Keratinocyte (primary cell): Measurements from ENCODE around the gene RGS8. TPM values are rescaled to one million over a fixed set of nuclear protein-coding genes. Genes with fewer than 3 reads are reported as not detected.

Experiments
- DNase-seq: peaks from one replicate; pipeline ENCODE4 v3.0.0-alpha.2; 2011; ENCODE audit warnings: low read depth, missing footprints, low spot score
- FAIRE-seq: peaks from 2 replicates; lab custom pipeline; 2011; peaks lifted over from hg19 to GRCh38; lab: Jason Lieb, UNC
- H2AFZ ChIP-seq: 2 replicates; pipeline ENCODE4 v1.6.0; 2012; ENCODE audit warnings: low read length, control low read depth, inconsistent platforms; ENCODE audit not compliant: control insufficient read depth
- H3K27ac ChIP-seq: 2 replicates; pipeline ENCODE4 v1.5.1; 2011; ENCODE audit warnings: low read length; ENCODE audit not compliant: control insufficient read depth, insufficient read depth
- H3K27me3 ChIP-seq: 3 replicates; pipeline ENCODE4 v1.6.0; 2011; ENCODE audit warnings: low read length; ENCODE audit not compliant: control insufficient read depth, insufficient read depth; ENCODE audit errors: extremely low read depth
- H3K36me3 ChIP-seq, 2 experiments: 2 replicates in 1 of 2; 3 replicates in 1 of 2; pipeline ENCODE4 v1.5.1; 2011; ENCODE audit warnings: low read length in 2 of 2, mild to moderate bottlenecking in 1 of 2; ENCODE audit not compliant: control insufficient read depth in 2 of 2, insufficient read depth in 2 of 2; ENCODE audit errors: extremely low read depth in 1 of 2
- H3K4me1 ChIP-seq: 3 replicates; pipeline ENCODE4 v1.5.1; 2011; ENCODE audit warnings: low read length; ENCODE audit not compliant: control insufficient read depth, insufficient read depth; ENCODE audit errors: extremely low read depth
- H3K4me2 ChIP-seq: 3 replicates; pipeline ENCODE4 v1.6.0; 2011; ENCODE audit warnings: low read depth, low read length; ENCODE audit not compliant: control insufficient read depth, insufficient read depth; ENCODE audit errors: extremely low read depth
- H3K4me3 ChIP-seq, 3 experiments: fragments of 200-600 bp in 1 of 3; sonication (generic) in 1 of 3; 2 replicates in 2 of 3; 3 replicates in 1 of 3; pipeline ENCODE4 v1.5.1; 2011 to 2016; ENCODE audit warnings: low read length in 3 of 3, mild to moderate bottlenecking in 3 of 3, control low read depth in 2 of 3, inconsistent platforms in 1 of 3, low read depth in 1 of 3, mixed read lengths in 1 of 3, mixed run types in 1 of 3, moderate library complexity in 1 of 3; ENCODE audit not compliant: control insufficient read depth in 2 of 3, insufficient read depth in 2 of 3; ENCODE audit errors: extremely low read depth in 1 of 3
- H3K79me2 ChIP-seq: 2 replicates; pipeline ENCODE4 v1.6.0; 2012; ENCODE audit warnings: low read length; ENCODE audit not compliant: control insufficient read depth, insufficient read depth
- H3K9ac ChIP-seq: 3 replicates; pipeline ENCODE4 v1.6.0; 2011; ENCODE audit warnings: low read length; ENCODE audit not compliant: control insufficient read depth, insufficient read depth; ENCODE audit errors: extremely low read depth
- H3K9me1 ChIP-seq: 3 replicates; pipeline ENCODE4 v1.6.0; 2011; ENCODE audit warnings: low read length; ENCODE audit not compliant: control insufficient read depth, insufficient read depth; ENCODE audit errors: extremely low read depth
- H3K9me3 ChIP-seq: 2 replicates; pipeline ENCODE4 v1.5.1; 2012; ENCODE audit warnings: low read depth, low read length; ENCODE audit not compliant: control insufficient read depth
- H4K20me1 ChIP-seq: 3 replicates; pipeline ENCODE4 v1.6.0; 2011; ENCODE audit warnings: low read length; ENCODE audit not compliant: control insufficient read depth, insufficient read depth; ENCODE audit errors: extremely low read depth
- EZH2 ChIP-seq: IDR thresholded peaks from one replicate; pipeline ENCODE4 v1.6.1; 2012; ENCODE audit warnings: inconsistent platforms, mild to moderate bottlenecking, low read length, moderate library complexity
- dilution Hi-C: fragments of 300-500 bp; cut with MboI; formaldehyde crosslinking; loops from one replicate; pipeline ENCODE4 v1.7.0; 2020; ENCODE audit warnings: low sequenced_read_pairs; ENCODE audit not compliant: extremely low pct_ligation_motif_present
- polyA plus RNA-seq, 5 experiments: library from polyadenylated mRNA; depleted of rRNA in 3 of 5; stranded (reverse) in 3 of 5; stranded (forward) in 1 of 5; unstranded in 1 of 5; fragments of >200 nt; gene quantifications; 1 replicate in 1 of 5; 2 replicates in 3 of 5; 3 replicates in 1 of 5; pipeline versions ENCODE4 v1.2.1 to v1.2.3, GENCODE V29; 2011 to 2012; ENCODE audit warnings: missing spikeins in 2 of 5, low read depth in 1 of 5, low replicate concordance in 1 of 5
- TF ChIP-seq, protein P1 (sequence below), 3 experiments: IDR thresholded peaks in 1 of 3; conservative IDR thresholded peaks in 1 of 3; optimal IDR thresholded peaks in 1 of 3; 2 replicates in 2 of 3; 3 replicates in 1 of 3; pipeline versions ENCODE3 to v1.5.1; 2011; ENCODE audit warnings: low read length in 3 of 3, mild to moderate bottlenecking in 3 of 3, moderate library complexity in 2 of 3, control low read depth in 1 of 3, inconsistent platforms in 1 of 3; ENCODE audit not compliant: insufficient read depth in 2 of 3; ENCODE audit errors: extremely low read depth in 1 of 3

RGS8 gene
- polyA plus RNA-seq, 1 donor (not counting 4 experiments of a cell fraction or from before 2014, with no cell fraction given) = not detected

GRCh38 chr1:182726912-182727311 lies 42.5 kb upstream of the RGS8 start:
- H3K4me2 ChIP-seq = no peak overlapping the region
- H3K36me3 ChIP-seq = no peaks in the 10 kb centered on the region
- H3K4me1 ChIP-seq = no peaks in the 10 kb centered on the region
- no peak overlapping the region for H3K4me3 ChIP-seq
- no peaks in the 10 kb centered on the region for H3K27me3 ChIP-seq
- H3K79me2 ChIP-seq = no peaks in the 10 kb centered on the region
- dilution Hi-C loops = no loop called here
- no peaks in the 10 kb centered on the region for H4K20me1 ChIP-seq
- no peak overlapping the region for H3K9ac ChIP-seq
- FAIRE-seq (no peak), DNase-seq (no peak)
- TF ChIP-seq, protein P1, sequence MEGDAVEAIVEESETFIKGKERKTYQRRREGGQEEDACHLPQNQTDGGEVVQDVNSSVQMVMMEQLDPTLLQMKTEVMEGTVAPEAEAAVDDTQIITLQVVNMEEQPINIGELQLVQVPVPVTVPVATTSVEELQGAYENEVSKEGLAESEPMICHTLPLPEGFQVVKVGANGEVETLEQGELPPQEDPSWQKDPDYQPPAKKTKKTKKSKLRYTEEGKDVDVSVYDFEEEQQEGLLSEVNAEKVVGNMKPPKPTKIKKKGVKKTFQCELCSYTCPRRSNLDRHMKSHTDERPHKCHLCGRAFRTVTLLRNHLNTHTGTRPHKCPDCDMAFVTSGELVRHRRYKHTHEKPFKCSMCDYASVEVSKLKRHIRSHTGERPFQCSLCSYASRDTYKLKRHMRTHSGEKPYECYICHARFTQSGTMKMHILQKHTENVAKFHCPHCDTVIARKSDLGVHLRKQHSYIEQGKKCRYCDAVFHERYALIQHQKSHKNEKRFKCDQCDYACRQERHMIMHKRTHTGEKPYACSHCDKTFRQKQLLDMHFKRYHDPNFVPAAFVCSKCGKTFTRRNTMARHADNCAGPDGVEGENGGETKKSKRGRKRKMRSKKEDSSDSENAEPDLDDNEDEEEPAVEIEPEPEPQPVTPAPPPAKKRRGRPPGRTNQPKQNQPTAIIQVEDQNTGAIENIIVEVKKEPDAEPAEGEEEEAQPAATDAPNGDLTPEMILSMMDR (optimal IDR thresholded peaks at IDR 0.05 in 1 of 3, IDR thresholded peaks at IDR 0.05 in 1 of 3, conservative IDR thresholded peaks at IDR 0.05 in 1 of 3; ENCODE audit: extremely low read depth in 1 of 3, insufficient read depth in 2 of 3, low read length in 3 of 3) = no peak
- TF ChIP-seq EZH2 = no peak
- no peak overlapping the region for H3K27ac ChIP-seq
- no peaks in the 10 kb centered on the region for H3K9me1 ChIP-seq
- no peaks in the 10 kb centered on the region for H3K9me3 ChIP-seq
- H2AFZ ChIP-seq = no peak overlapping the region

DNA sequence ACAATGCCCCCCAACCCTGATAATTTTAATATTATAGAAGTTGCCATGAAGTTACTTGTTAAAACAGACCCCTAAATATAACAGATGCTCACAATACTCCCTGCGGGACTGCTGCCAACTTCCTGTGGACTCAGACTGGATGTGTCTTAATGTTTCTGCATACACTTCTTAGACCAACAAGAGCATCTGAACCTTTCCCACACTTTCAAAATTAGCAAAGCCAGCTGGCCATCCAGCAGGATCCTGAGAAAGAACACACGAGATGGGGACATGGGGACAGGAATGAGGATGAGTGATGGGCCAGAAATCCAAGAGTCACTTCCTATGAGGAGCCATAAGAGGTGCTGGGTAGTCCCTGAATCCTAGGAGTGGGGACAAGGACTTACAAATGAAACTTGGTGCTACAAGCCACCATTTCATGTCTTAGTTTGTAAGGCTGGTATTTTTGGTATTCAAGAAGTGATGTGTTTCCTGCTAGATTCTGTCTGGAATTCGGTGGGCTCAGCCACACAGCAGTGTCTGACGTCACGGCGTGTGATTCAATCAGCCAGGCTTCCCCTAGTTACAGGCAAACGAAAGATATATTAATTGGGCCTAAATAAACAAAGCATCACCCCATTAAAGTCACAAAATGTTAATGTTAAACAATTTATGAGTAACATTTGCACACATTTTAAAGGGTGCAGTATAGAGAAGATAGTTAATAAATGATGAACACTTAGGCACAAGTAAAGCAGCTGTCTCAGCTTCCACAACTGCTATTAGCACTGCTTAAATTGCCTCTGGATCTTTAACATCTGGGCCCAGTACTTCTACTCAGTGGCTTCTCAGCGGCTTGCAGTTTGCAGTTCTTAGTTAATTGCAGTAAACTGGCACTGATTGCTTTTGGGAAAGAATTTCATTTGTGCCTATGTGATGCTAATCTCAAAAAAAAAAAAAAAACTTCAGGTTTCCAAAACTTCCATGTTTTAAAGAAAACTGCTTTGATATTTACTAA lies 41.2 kb upstream of the RGS8 start:
- Histone ChIP-seq H3K79me2 (no peaks in the 10 kb centered on the region), H2AFZ (no peak overlapping the region), H3K36me3 (no peaks in the 10 kb centered on the region), H3K27me3 (no peaks in the 10 kb centered on the region), H4K20me1 (no peaks in the 10 kb centered on the region), H3K4me2 (no peak overlapping the region), H3K27ac (no peak overlapping the region), H3K4me1 (no peaks in the 10 kb centered on the region), H3K4me3 (no peak overlapping the region), H3K9ac (no peak overlapping the region), H3K9me1 (no peaks in the 10 kb centered on the region), H3K9me3 (no peaks in the 10 kb centered on the region)
- TF ChIP-seq, protein P1 (optimal IDR thresholded peaks at IDR 0.05 in 1 of 3, IDR thresholded peaks at IDR 0.05 in 1 of 3, conservative IDR thresholded peaks at IDR 0.05 in 1 of 3; ENCODE audit: extremely low read depth in 1 of 3, insufficient read depth in 2 of 3, low read length in 3 of 3) = no peak
- no peak for TF ChIP-seq EZH2
- no peak for DNase-seq
- dilution Hi-C loops = no loop called here
- FAIRE-seq = no peak
